Measurements from ENCODE around the gene PDE2A. TPM values are rescaled to one million over a fixed set of nuclear protein-coding genes. Genes with fewer than 3 reads are reported as not detected.

The PDE2A gene
- total and polyA plus RNA-seq, 2 donors (not counting 1 experiment from before 2014, with no cell fraction given), result 0.88 to 2.9 TPM

DNA sequence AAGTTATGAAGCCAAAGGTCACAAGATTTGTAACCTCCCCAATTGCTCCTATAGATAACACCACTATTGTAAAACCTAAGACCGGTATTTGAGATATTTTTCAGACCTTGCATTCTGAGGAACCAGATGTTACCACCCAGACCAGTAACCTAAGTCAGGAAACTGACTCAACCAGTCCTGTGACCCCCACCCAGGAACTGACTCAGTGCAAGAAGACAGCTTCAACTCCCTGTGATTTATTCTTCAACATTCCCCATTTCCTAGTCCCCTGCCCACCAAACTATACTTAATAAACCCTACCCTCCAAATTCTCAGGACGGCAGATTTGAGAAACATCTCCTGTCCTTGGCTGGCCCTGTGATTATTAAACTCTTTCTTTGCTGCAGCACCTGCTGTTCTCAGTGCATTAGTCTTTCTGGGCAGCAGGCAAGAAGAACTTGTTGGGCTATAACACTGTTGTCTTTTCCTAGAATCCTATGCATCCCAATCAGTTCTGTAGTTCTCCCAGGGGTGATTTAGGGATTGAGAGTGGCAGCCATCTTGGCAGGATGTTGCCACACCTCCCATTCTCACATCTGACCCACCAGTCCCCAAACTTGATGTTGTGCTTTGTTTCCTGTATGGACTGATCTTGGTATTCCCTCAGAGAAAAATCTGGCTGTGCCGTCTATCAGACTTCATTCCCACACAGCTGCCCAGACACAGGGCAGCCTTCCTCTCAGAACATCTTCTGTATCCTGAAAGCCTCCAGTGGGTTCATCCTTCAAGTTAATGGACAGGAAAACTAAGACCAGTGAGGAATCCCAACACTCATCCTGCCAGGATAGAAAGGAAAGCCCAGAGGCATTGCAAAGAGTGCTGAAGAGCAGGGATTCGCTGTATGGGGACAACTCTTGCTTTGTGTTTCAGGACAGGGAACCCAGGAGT lies 104.0 kb downstream of the PDE2A start:
- Mint-ChIP-seq H3K9me3 (ENCODE audit: insufficient read depth) (no peaks in the 10 kb centered on the region), H3K4me3 (no peak overlapping the region), H3K27me3 (peaks cover 49% of the 10 kb centered on the region), H3K27ac (no peak overlapping the region), H3K4me1 (peaks cover 5% of the 10 kb centered on the region)
- H3K36me3 ChIP-seq (replicated peaks in 1 of 2; ENCODE audit: control extremely low read depth in 1 of 2, control insufficient read depth in 1 of 2, extremely low read depth in 1 of 2, insufficient read depth in 2 of 2, low read length in 1 of 2), result no peaks in the 10 kb centered on the region
- H3K9ac ChIP-seq (ENCODE audit: low read length), result no peak overlapping the region
- DNase-seq (no peak), ATAC-seq (ENCODE audit: low read depth) (no peak)
- no peak overlapping the region for H3K4me2 ChIP-seq (replicated peaks; ENCODE audit: low read depth, low read length, poor library complexity, severe bottlenecking)
- 77% methylated on average over 3 of the region's 4 CpGs for WGBS (ENCODE audit: insufficient coverage)
- CTCF ChIA-PET, result interaction anchor here (0.8 kb wide), 1 partner anchor 98 kb away, joined by 3 read pairs; no protein-coding TSS in a partner anchor
- no peaks in the 10 kb centered on the region for H4K20me1 ChIP-seq (ENCODE audit: control insufficient read depth, insufficient read depth, low read length, poor library complexity, severe bottlenecking)
- H3K79me2 ChIP-seq (ENCODE audit: control insufficient read depth, insufficient read depth, low read length), result no peaks in the 10 kb centered on the region
- no peak overlapping the region for H3K27ac ChIP-seq (ENCODE audit: low read length in 2 of 2)
- intact Hi-C loops (cut with micrococcal nuclease), result no loop called here
- no peaks in the 10 kb centered on the region for H3K9me3 ChIP-seq (ENCODE audit: control extremely low read depth in 1 of 3, control insufficient read depth in 2 of 3, insufficient read depth in 1 of 3, low read length in 2 of 3)
- no peaks in the 10 kb centered on the region for H3K4me1 ChIP-seq (ENCODE audit: control insufficient read depth in 2 of 2, insufficient read depth in 2 of 2, low read length in 2 of 2)
- POLR2A ChIA-PET, result no interaction called here
- H2AFZ ChIP-seq (ENCODE audit: insufficient read depth, low read depth, low read length, poor library complexity, severe bottlenecking), result no peak overlapping the region
- H3K27me3 ChIP-seq (replicated peaks in 1 of 4; ENCODE audit: control extremely low read depth in 1 of 4, control insufficient read depth in 3 of 4, insufficient read depth in 4 of 4, low read length in 3 of 4), result peaks cover 0 to 14% (median 6%) of the 10 kb centered on the region in 4 experiments
- no peak overlapping the region for H3K4me3 ChIP-seq (ENCODE audit: control extremely low read depth in 1 of 5, extremely low read depth in 1 of 5, insufficient read depth in 1 of 5, low read depth in 2 of 5, low read length in 4 of 5)
- TF ChIP-seq EZH2 (IDR thresholded peaks at IDR 0.05; ENCODE audit: borderline replicate concordance, insufficient read depth, low read depth, low read length, poor library complexity, severe bottlenecking), result no peak
- TF ChIP-seq, protein P1, sequence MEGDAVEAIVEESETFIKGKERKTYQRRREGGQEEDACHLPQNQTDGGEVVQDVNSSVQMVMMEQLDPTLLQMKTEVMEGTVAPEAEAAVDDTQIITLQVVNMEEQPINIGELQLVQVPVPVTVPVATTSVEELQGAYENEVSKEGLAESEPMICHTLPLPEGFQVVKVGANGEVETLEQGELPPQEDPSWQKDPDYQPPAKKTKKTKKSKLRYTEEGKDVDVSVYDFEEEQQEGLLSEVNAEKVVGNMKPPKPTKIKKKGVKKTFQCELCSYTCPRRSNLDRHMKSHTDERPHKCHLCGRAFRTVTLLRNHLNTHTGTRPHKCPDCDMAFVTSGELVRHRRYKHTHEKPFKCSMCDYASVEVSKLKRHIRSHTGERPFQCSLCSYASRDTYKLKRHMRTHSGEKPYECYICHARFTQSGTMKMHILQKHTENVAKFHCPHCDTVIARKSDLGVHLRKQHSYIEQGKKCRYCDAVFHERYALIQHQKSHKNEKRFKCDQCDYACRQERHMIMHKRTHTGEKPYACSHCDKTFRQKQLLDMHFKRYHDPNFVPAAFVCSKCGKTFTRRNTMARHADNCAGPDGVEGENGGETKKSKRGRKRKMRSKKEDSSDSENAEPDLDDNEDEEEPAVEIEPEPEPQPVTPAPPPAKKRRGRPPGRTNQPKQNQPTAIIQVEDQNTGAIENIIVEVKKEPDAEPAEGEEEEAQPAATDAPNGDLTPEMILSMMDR (IDR thresholded peaks at IDR 0.05), result no peak

DNA sequence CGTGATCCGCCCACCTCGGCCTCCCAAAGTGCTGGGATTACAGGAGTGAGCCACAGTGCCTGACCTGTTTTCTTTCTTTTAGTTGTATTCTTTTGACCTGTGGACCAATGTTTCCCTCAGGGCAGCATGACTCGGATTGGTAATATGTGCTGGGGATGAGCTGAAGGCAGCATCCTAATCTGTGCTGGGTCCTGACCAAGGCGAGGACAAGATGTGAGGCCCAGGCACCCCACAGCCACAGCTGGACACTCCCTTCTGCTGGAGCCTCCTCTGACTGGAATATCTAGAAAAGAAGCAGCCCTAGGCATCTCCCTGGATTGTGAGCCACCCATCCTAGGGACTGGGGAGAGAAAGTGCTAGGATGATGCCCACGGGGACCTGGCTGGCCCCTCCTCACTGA lies 105.4 kb downstream of the PDE2A start:
- Histone ChIP-seq H4K20me1 (ENCODE audit: control insufficient read depth, insufficient read depth, low read length, poor library complexity, severe bottlenecking) (no peaks in the 10 kb centered on the region), H3K4me3 (ENCODE audit: control extremely low read depth in 1 of 5, extremely low read depth in 1 of 5, insufficient read depth in 1 of 5, low read depth in 2 of 5, low read length in 4 of 5) (no peak overlapping the region), H3K27me3 (replicated peaks in 1 of 4; ENCODE audit: control extremely low read depth in 1 of 4, control insufficient read depth in 3 of 4, insufficient read depth in 4 of 4, low read length in 3 of 4) (peaks cover 0 to 8% (median 2%) of the 10 kb centered on the region in 4 experiments), H3K4me2 (replicated peaks; ENCODE audit: low read depth, low read length, poor library complexity, severe bottlenecking) (no peak overlapping the region), H3K9me3 (ENCODE audit: control extremely low read depth in 1 of 3, control insufficient read depth in 2 of 3, insufficient read depth in 1 of 3, low read length in 2 of 3) (no peaks in the 10 kb centered on the region), H3K79me2 (ENCODE audit: control insufficient read depth, insufficient read depth, low read length) (no peaks in the 10 kb centered on the region), H2AFZ (ENCODE audit: insufficient read depth, low read depth, low read length, poor library complexity, severe bottlenecking) (no peak overlapping the region), H3K27ac (ENCODE audit: low read length in 2 of 2) (no peak overlapping the region), H3K9ac (ENCODE audit: low read length) (no peak overlapping the region), H3K36me3 (replicated peaks in 1 of 2; ENCODE audit: control extremely low read depth in 1 of 2, control insufficient read depth in 1 of 2, extremely low read depth in 1 of 2, insufficient read depth in 2 of 2, low read length in 1 of 2) (no peaks in the 10 kb centered on the region), H3K4me1 (ENCODE audit: control insufficient read depth in 2 of 2, insufficient read depth in 2 of 2, low read length in 2 of 2) (no peaks in the 10 kb centered on the region)
- Mint-ChIP-seq H3K4me3 (no peak overlapping the region), H3K27me3 (peaks cover 37% of the 10 kb centered on the region), H3K27ac (no peak overlapping the region), H3K4me1 (peaks cover 1% of the 10 kb centered on the region), H3K9me3 (ENCODE audit: insufficient read depth) (no peaks in the 10 kb centered on the region)
- ATAC-seq (ENCODE audit: low read depth) (no peak), DNase-seq (no peak)
- TF ChIP-seq, protein P1 (IDR thresholded peaks at IDR 0.05), result no peak
- no peak for TF ChIP-seq EZH2 (IDR thresholded peaks at IDR 0.05; ENCODE audit: borderline replicate concordance, insufficient read depth, low read depth, low read length, poor library complexity, severe bottlenecking)
- WGBS (ENCODE audit: insufficient coverage), result 100% methylated on average over 2 of the region's 6 CpGs
- POLR2A ChIA-PET, result no interaction called here
- intact Hi-C loops (cut with micrococcal nuclease), result no loop called here
- CTCF ChIA-PET, result no interaction called here

All from B cell (primary cell).